Ectodermal cell (in vitro differentiated cells): ENCODE data around the gene LRRC4B.
"Not testable (repeated sequence)": the region's sequence is repeated elsewhere in the genome, so short reads cannot be mapped to it uniquely, and the experiment has no call there.

ENCODE experiments used
- H3K27ac ChIP-seq: 2 replicates; pipeline ENCODE4 v1.7.0; 2013; ENCODE audit warnings: mild to moderate bottlenecking, low read depth, low read length; ENCODE audit not compliant: insufficient read depth, poor library complexity, severe bottlenecking
- H3K27me3 ChIP-seq: 2 replicates; pipeline ENCODE4 v1.7.0; 2013; ENCODE audit warnings: mild to moderate bottlenecking, low read length; ENCODE audit not compliant: insufficient read depth, control insufficient read depth, poor library complexity, severe bottlenecking
- H3K36me3 ChIP-seq: one replicate; pipeline ENCODE4 v1.7.0; 2013; ENCODE audit warnings: low read length; ENCODE audit not compliant: control insufficient read depth, insufficient read depth
- H3K4me1 ChIP-seq: one replicate; pipeline ENCODE4 v1.7.0; 2013; ENCODE audit warnings: low read length; ENCODE audit not compliant: control insufficient read depth, insufficient read depth
- H3K4me3 ChIP-seq: 2 replicates; pipeline ENCODE4 v1.7.0; 2013; ENCODE audit warnings: low read depth, low read length, control low read depth; ENCODE audit not compliant: insufficient read depth
- H3K9me3 ChIP-seq: 2 replicates; pipeline ENCODE4 v1.7.0; 2013; ENCODE audit warnings: mild to moderate bottlenecking, low read length, moderate library complexity; ENCODE audit not compliant: control insufficient read depth
- WGBS, 2 experiments: methylation state at CpG; one replicate each; pipeline ENCODE4 v1.1.7; 2013; ENCODE audit warnings: missing lambda C conversion rate in 2 of 2; 5-methylcytosine and 5-hydroxymethylcytosine counted together

The LRRC4B gene

DNA sequence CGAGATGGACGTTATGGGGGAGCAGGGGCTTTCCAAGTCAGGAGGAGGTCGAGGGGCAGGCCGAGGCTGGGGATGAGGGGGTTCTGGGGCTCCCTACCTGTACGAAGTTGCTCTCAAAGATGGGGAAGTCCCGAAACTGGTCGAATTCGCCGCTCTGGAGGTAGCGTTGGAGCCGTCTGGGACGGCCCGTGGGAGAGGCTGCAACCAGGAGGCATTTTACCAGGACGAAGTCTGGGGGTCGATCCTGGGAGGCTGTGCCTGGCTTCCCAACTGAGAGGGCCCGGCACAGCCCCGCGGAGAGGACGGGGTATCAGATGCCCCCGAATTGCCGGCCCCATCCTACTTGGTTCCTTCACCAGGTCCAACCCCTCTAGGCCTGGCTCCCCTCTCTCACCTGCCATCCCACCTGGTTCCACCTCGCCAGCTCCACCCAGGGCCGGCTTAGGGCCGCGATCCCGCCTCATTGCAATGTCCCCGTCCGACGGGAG, 92.5 kb downstream of the LRRC4B start:
- no peaks in the 10 kb centered on the region for H3K9me3 ChIP-seq
- H3K27me3 ChIP-seq = no peaks in the 10 kb centered on the region
- peak overlapping the region; percentile 75 for H3K4me3 ChIP-seq
- peak overlapping the region; percentile 6 for H3K27ac ChIP-seq
- H3K4me1 ChIP-seq = no peaks in the 10 kb centered on the region
- WGBS, 2 experiments = 82% methylated on average over 29 of the region's 29 CpGs
- H3K36me3 ChIP-seq = peaks cover 6% of the 10 kb centered on the region

DNA sequence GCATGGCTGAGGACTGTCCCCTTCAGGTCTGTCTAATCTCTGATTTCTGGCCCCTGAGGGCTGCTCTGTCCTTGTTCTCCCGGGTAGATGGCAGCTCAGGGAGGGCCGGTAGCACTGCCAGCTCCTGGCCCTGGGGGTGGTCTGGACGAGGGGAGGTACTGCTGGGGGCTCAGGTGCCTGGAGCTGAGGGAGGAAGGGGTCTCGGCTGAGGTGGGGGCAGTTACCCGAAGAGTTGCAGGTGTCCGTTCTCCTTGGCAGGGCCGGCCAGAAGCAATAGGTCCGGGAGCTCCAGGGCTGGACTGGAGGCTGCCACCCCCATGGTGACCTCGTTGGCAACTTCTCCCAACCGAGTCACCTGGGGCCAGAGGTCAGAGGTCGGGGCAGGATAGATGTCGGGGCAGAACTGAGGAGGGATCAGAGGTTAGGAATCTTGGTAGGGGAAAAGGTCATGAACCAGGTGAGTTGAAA, 93.1 kb downstream of the LRRC4B start:
- Histone ChIP-seq H3K27ac (no peak overlapping the region), H3K4me1 (no peaks in the 10 kb centered on the region), H3K27me3 (no peaks in the 10 kb centered on the region), H3K4me3 (no peak overlapping the region), H3K9me3 (no peaks in the 10 kb centered on the region), H3K36me3 (peaks cover 4% of the 10 kb centered on the region)
- WGBS, 2 experiments = 89 to 91% methylated on average over 12 of the region's 12 CpGs

DNA sequence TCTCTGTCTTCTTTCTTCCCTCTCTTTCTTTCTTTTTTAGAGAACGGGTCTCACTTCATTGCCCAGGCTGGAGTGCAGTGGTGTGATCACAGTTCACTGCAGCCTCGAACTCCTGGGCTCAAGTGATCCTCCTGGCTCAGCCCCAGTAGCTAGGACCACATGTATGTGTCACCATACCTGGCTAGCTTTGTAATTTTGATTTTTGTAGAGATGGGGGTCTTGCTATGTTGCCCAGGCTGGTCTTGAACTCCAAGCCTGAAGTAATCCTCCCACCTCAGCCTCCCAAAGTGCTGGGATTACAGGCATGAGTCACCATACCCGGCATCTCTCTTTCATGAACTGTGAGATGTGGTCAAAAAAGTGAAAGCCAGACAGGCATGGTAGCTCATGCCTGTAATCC, 94.9 kb downstream of the LRRC4B start:
- H3K9me3 ChIP-seq, H3K36me3 ChIP-seq, H3K4me3 ChIP-seq, H3K27ac ChIP-seq, H3K4me1 ChIP-seq, H3K27me3 ChIP-seq: not testable (repeated sequence)
- WGBS, 2 experiments = 60 to 85% methylated on average over 3 of the region's 3 CpGs

DNA sequence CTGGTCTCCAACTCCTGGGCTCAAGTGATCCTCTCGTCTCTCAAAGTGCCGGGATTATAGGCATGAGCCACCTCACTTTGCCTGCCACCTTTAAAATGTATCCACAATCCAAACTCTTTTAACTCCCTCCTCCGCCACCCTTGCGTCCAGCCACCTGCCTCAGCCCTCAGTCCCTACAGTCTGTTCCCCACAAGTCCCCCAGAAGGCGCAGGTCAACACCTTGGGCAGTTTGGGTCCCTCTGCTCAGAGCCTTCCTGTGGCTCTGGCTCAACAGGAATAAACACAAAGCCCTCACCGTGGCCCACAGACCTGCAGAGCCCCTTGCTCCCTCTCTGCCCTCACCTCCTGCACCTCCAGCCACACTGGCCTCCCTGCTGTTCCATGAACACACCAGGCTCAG, 99.4 kb downstream of the LRRC4B start:
- 90% methylated on average over 6 of the region's 6 CpGs for WGBS, 2 experiments
- Histone ChIP-seq H3K27me3 (no peaks in the 10 kb centered on the region), H3K36me3 (no peaks in the 10 kb centered on the region), H3K4me3 (no peak overlapping the region), H3K27ac (no peak overlapping the region), H3K9me3 (no peaks in the 10 kb centered on the region), H3K4me1 (no peaks in the 10 kb centered on the region)

DNA sequence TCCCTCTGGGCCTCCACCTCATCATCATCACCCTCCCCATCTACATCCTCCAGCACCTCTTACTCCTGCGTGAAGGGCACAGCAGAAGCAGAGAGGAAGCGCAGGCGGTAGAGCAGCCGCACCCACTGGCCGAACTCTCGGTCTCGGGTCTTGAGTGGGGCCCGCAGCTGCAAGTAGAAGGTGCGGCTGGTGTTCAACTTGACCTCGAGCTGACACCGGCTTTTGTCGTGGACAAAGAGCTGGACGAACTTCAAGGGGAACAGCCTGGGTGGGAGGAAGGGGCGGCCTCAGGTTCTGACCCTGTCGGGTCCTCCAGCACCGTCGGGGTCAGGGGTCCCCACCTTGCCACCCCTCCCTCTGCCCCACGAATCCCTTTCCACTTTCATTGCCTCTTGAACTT, 100.7 kb downstream of the LRRC4B start:
- Histone ChIP-seq H3K27ac (no peak overlapping the region), H3K36me3 (no peaks in the 10 kb centered on the region), H3K4me3 (no peak overlapping the region), H3K4me1 (no peaks in the 10 kb centered on the region), H3K9me3 (no peaks in the 10 kb centered on the region), H3K27me3 (no peaks in the 10 kb centered on the region)
- WGBS, 2 experiments = 90 to 91% methylated on average over 18 of the region's 18 CpGs
